Measurements from ENCODE around the gene SUDS3. TPM values are rescaled to one million over a fixed set of nuclear protein-coding genes. Genes with fewer than 3 reads are reported as not detected.

SUDS3 gene
- polyA plus RNA-seq, 1 donor from 2014 or later: 67.9 TPM

- Histone ChIP-seq H3K79me2 (replicated peaks; ENCODE audit: insufficient read depth, low read length) (peaks cover 21% of the 10 kb centered on the region), H4K20me1 (ENCODE audit: insufficient read depth) (peaks cover 2% of the 10 kb centered on the region), H3F3A (ENCODE audit: insufficient read depth, low read length, poor library complexity, severe bottlenecking) (no peaks in the 10 kb centered on the region), H3K9me3 (ENCODE audit: low read length) (no peaks in the 10 kb centered on the region), H3K9ac (ENCODE audit: low read length) (peak overlapping the region; percentile 79), H2AFZ (ENCODE audit: low read depth, low read length) (no peak overlapping the region), H3K4me2 (ENCODE audit: low read length) (peak overlapping the region; percentile 62), H3K27me3 (ENCODE audit: insufficient read depth, low read depth, low read length) (no peaks in the 10 kb centered on the region), H3K27ac (ENCODE audit: low read length) (no peak overlapping the region), H3K9me2 (ENCODE audit: insufficient read depth, low read length) (no peaks in the 10 kb centered on the region), H3K4me3 (ENCODE audit: low read length) (peak overlapping the region; percentile 92), H3K36me3 (ENCODE audit: insufficient read depth, low read length) (no peaks in the 10 kb centered on the region)
- TF ChIP-seq EP300 (conservative IDR thresholded peaks at IDR 0.05; ENCODE audit: poor library complexity, severe bottlenecking) (no peak), SMC3 (conservative IDR thresholded peaks at IDR 0.05; ENCODE audit: poor library complexity) (no peak), TAF1 (IDR thresholded peaks at IDR 0.05; ENCODE audit: low read depth) (no peak), EZH2 (IDR thresholded peaks at IDR 0.05; ENCODE audit: borderline replicate concordance, insufficient read depth, low read length, poor library complexity, severe bottlenecking) (no peak), RAD21 (conservative IDR thresholded peaks at IDR 0.05) (no peak)
- TF ChIP-seq, protein P1, sequence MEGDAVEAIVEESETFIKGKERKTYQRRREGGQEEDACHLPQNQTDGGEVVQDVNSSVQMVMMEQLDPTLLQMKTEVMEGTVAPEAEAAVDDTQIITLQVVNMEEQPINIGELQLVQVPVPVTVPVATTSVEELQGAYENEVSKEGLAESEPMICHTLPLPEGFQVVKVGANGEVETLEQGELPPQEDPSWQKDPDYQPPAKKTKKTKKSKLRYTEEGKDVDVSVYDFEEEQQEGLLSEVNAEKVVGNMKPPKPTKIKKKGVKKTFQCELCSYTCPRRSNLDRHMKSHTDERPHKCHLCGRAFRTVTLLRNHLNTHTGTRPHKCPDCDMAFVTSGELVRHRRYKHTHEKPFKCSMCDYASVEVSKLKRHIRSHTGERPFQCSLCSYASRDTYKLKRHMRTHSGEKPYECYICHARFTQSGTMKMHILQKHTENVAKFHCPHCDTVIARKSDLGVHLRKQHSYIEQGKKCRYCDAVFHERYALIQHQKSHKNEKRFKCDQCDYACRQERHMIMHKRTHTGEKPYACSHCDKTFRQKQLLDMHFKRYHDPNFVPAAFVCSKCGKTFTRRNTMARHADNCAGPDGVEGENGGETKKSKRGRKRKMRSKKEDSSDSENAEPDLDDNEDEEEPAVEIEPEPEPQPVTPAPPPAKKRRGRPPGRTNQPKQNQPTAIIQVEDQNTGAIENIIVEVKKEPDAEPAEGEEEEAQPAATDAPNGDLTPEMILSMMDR (IDR thresholded peaks at IDR 0.05; ENCODE audit: poor library complexity, severe bottlenecking): no peak
These were observed 897 bp downstream of the SUDS3 start for GRCh38 chr12:118377021-118377883.

- TF ChIP-seq RAD21 (conservative IDR thresholded peaks at IDR 0.05) (peak; percentile 79), MXI1 (conservative IDR thresholded peaks at IDR 0.05; ENCODE audit: poor library complexity, severe bottlenecking) (no peak), EP300 (conservative IDR thresholded peaks at IDR 0.05; ENCODE audit: poor library complexity, severe bottlenecking) (no peak), POLR2AphosphoS5 (IDR thresholded peaks at IDR 0.05) (no peak), TAF1 (IDR thresholded peaks at IDR 0.05; ENCODE audit: low read depth) (no peak), EZH2 (IDR thresholded peaks at IDR 0.05; ENCODE audit: borderline replicate concordance, insufficient read depth, low read length, poor library complexity, severe bottlenecking) (no peak), SMC3 (conservative IDR thresholded peaks at IDR 0.05; ENCODE audit: poor library complexity) (peak; percentile 87)
- TF ChIP-seq, protein P1 (IDR thresholded peaks at IDR 0.05; ENCODE audit: poor library complexity, severe bottlenecking): peak; percentile 91
- TF ChIP-seq, protein P2, sequence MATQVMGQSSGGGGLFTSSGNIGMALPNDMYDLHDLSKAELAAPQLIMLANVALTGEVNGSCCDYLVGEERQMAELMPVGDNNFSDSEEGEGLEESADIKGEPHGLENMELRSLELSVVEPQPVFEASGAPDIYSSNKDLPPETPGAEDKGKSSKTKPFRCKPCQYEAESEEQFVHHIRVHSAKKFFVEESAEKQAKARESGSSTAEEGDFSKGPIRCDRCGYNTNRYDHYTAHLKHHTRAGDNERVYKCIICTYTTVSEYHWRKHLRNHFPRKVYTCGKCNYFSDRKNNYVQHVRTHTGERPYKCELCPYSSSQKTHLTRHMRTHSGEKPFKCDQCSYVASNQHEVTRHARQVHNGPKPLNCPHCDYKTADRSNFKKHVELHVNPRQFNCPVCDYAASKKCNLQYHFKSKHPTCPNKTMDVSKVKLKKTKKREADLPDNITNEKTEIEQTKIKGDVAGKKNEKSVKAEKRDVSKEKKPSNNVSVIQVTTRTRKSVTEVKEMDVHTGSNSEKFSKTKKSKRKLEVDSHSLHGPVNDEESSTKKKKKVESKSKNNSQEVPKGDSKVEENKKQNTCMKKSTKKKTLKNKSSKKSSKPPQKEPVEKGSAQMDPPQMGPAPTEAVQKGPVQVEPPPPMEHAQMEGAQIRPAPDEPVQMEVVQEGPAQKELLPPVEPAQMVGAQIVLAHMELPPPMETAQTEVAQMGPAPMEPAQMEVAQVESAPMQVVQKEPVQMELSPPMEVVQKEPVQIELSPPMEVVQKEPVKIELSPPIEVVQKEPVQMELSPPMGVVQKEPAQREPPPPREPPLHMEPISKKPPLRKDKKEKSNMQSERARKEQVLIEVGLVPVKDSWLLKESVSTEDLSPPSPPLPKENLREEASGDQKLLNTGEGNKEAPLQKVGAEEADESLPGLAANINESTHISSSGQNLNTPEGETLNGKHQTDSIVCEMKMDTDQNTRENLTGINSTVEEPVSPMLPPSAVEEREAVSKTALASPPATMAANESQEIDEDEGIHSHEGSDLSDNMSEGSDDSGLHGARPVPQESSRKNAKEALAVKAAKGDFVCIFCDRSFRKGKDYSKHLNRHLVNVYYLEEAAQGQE (IDR thresholded peaks at IDR 0.05; ENCODE audit: borderline replicate concordance): no peak
- Histone ChIP-seq H2AFZ (ENCODE audit: low read depth, low read length) (no peak overlapping the region), H3K9me3 (ENCODE audit: low read length) (no peaks in the 10 kb centered on the region), H3K27ac (ENCODE audit: low read length) (no peak overlapping the region), H3K36me3 (ENCODE audit: insufficient read depth, low read length) (no peaks in the 10 kb centered on the region), H3F3A (ENCODE audit: insufficient read depth, low read length, poor library complexity, severe bottlenecking) (no peaks in the 10 kb centered on the region), H3K79me2 (replicated peaks; ENCODE audit: insufficient read depth, low read length) (peaks cover 21% of the 10 kb centered on the region), H3K27me3 (ENCODE audit: insufficient read depth, low read depth, low read length) (no peaks in the 10 kb centered on the region), H4K20me1 (ENCODE audit: insufficient read depth) (peaks cover 2% of the 10 kb centered on the region), H3K4me3 (ENCODE audit: low read length) (peak overlapping the region; percentile 92), H3K4me2 (ENCODE audit: low read length) (peak overlapping the region; percentile 62), H3K9me2 (ENCODE audit: insufficient read depth, low read length) (no peaks in the 10 kb centered on the region), H3K9ac (ENCODE audit: low read length) (peak overlapping the region; percentile 79)
These were observed 1.6 kb downstream of the SUDS3 start for GRCh38 chr12:118377884-118378470.

All from neural cell (in vitro differentiated cells).